ENCODE results near the gene ANKAR.
"Not testable (repeated sequence)": the region's sequence is repeated elsewhere in the genome, so short reads cannot be mapped to it uniquely, and the experiment has no call there.

ANKAR gene

DNA sequence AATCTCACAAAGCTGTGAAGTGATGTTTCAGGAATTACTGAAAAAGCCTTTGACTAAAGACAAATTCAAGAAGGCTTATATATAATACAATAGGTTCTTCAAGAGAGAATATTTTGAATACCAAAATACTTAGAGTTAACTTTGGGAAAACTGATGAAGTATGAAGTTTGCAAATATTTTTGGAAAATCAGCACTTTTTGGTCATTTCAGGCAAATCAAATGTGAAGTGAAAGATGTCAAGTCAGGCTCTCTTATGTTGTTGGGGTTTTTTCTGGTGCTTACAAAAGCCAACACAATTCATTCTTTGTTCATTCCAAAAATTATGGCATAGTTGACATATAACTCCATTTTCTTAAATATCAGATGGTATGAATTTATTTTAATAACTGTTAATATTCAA is 27.9 kb upstream of the ANKAR start:
- H3K4me3 ChIP-seq (ENCODE audit: low read depth, low read length), result no peak overlapping the region
- TF ChIP-seq, protein P1, sequence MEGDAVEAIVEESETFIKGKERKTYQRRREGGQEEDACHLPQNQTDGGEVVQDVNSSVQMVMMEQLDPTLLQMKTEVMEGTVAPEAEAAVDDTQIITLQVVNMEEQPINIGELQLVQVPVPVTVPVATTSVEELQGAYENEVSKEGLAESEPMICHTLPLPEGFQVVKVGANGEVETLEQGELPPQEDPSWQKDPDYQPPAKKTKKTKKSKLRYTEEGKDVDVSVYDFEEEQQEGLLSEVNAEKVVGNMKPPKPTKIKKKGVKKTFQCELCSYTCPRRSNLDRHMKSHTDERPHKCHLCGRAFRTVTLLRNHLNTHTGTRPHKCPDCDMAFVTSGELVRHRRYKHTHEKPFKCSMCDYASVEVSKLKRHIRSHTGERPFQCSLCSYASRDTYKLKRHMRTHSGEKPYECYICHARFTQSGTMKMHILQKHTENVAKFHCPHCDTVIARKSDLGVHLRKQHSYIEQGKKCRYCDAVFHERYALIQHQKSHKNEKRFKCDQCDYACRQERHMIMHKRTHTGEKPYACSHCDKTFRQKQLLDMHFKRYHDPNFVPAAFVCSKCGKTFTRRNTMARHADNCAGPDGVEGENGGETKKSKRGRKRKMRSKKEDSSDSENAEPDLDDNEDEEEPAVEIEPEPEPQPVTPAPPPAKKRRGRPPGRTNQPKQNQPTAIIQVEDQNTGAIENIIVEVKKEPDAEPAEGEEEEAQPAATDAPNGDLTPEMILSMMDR (IDR thresholded peaks at IDR 0.05; ENCODE audit: borderline replicate concordance, insufficient read depth, low read depth, low read length), result no peak

DNA sequence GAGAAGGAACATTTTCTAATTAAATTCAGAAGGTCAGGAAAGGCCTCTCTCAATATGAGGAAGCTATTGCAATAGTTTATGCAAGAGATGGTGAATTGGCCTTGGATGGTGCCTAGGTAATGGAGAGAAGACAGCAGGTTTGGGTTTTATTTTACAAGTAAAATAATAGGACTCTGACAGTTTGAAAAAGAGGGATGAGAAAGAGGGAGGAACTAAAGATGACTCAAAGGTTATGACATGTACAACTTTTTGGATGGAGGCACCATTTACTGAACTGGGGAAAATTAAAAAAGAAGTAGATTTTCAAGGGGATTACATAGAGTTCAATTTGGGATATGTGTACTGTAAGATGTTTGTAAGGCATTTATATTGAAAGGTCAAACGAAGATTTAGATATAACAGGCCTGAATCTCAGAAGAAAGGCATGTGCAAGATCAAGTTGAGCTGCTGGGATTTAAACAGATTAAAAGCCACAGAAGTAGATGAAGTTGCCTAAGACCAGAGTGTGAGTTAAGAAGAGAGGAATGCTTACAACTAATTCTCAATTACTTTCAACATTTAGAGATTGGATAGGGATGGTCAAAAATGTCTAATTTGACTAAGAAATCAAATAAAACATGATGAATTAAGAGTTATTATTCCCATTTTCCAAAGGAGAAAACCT is 25.5 kb upstream of the ANKAR start:
- no peak overlapping the region for H3K4me3 ChIP-seq (ENCODE audit: low read depth, low read length)
- TF ChIP-seq, protein P1 (IDR thresholded peaks at IDR 0.05; ENCODE audit: borderline replicate concordance, insufficient read depth, low read depth, low read length), result no peak

DNA sequence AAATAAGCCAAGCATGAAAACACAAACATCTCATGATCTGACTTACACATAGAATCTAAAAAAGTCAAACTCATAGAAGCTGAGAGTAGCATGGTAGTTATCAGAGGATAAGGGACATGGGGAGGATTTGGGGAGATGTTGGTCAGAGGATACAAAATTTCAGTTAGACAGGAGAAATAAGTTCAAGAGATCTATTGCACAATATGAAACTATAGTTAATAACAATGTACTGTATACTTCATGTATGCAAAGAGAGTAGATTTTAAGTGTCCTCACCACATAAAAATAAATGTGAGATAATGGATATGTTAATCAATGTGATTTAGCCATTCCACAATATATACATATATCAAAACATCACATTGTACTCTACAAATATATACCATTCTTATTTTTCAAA is 23.2 kb upstream of the ANKAR start:
- H3K4me3 ChIP-seq (ENCODE audit: low read depth, low read length), result no peak overlapping the region
- TF ChIP-seq, protein P1 (IDR thresholded peaks at IDR 0.05; ENCODE audit: borderline replicate concordance, insufficient read depth, low read depth, low read length), result no peak

DNA sequence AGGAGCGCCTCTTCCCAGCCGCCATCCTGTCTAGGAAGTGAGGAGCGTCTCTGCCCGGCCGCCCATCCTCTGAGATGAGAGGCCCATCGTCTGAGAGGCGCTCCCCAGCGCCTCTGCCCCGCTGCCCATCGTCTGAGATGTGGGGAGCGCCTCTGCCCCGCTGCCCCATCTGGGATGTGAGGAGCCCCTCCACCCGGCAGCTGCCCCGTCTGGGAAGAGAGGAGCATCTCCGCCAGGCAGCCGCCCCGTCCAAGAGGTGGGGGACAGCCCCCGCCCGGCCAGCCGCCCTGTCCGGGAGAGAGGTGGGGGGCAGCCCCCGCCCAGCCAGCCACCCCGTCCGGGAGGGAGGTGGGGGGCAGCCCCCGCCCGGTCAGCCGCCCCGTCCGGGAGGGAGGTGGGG is 21.0 kb upstream of the ANKAR start:
- H3K4me3 ChIP-seq (ENCODE audit: low read depth, low read length), result not testable (repeated sequence)

DNA sequence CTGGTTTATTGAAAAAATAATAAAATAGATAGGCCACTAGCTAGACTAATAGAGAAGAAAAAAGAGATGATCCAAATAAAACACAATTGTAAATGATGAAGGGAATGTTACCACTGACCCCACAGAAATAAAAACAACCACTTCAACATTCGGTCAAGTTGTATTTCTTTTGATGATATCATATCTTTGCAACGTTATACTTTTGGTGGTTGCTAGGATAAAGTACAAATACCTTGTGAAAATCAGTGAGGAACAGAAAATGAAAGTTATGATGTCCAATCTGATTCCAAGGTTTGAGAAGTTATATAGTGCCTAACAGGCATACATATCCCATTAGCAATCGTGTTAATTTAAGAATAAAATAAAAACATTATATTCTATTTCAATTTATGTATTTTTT is 19.8 kb upstream of the ANKAR start:
- no peak overlapping the region for H3K4me3 ChIP-seq (ENCODE audit: low read depth, low read length)
- TF ChIP-seq, protein P1 (IDR thresholded peaks at IDR 0.05; ENCODE audit: borderline replicate concordance, insufficient read depth, low read depth, low read length), result no peak

DNA sequence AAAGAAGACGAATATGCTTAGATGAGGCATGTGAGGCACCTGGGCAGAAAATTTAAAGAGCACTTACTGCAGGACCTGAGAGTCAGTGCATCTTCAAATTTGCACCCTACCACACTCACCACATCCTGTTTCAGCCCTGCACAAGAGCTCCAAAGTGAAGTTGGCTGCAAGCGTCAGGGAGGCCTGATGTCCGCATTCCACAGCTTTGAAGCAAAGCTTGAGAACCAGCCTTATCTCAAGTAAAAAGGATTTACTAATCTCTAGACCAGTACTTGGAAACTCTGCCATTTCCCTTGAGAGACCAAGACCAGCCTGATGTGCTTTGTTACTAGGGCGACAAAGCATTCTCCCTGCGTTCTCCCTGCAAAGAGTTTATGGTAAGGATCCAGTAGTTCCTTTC is 16.6 kb upstream of the ANKAR start:
- TF ChIP-seq, protein P1 (IDR thresholded peaks at IDR 0.05; ENCODE audit: borderline replicate concordance, insufficient read depth, low read depth, low read length), result no peak
- H3K4me3 ChIP-seq (ENCODE audit: low read depth, low read length), result no peak overlapping the region

DNA sequence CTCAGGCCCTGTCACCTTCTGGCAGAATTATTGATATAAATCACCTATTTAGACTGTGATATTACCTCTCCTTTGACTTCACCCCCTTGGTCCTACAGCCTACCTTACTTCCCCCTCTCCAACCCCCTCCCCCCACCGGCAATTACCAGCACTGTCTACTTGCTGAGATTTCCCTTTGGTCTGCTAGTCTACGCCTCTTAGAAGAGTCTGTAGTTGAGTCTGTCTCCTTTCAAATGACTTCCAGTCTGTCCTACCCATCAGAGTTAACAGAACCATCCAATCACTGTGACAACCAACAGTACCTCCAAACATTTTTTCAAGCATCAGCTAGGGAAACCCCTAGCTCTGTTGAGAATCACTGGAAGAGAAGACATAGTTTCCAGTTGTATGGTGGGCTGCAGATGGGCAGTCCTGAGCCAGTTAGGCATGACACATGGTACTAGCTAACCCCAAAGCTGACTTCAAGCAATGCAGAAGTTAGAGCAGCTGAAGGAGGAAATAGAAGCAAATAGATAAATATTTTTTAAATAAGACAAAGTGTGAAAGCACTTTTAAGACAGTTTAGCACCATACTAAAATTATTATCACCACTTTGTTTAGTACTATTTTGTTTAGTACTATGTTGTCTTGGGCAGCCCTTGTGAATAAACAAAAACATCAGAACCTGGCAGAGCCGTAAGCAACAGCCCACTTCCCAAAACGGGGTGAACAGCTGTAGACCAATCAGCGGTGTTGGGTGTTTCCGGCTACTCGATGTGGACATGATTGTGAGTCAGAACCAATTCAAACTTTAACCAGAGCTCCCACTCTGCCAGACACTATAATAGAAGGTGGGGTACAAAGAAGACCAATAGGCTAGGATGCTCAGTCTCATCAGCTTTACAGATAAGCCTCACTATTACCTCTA is 15.9 kb upstream of the ANKAR start:
- H3K4me3 ChIP-seq (ENCODE audit: low read depth, low read length), result no peak overlapping the region
- TF ChIP-seq, protein P1 (IDR thresholded peaks at IDR 0.05; ENCODE audit: borderline replicate concordance, insufficient read depth, low read depth, low read length), result no peak
